GM12872 (cell line): Measurements from ENCODE around the gene TUBB2A.

Experiments used
- CTCF ChIP-seq: IDR thresholded peaks from 3 replicates; pipeline ENCODE4 v1.5.1; 2011; ENCODE audit warnings: low read depth, mild to moderate bottlenecking, low read length, moderate library complexity; ENCODE audit not compliant: insufficient read depth

The TUBB2A gene

GRCh38 chr6:3151691-3152090 is 5.7 kb downstream of the TUBB2A start:
- TF ChIP-seq CTCF, result no peak

GRCh38 chr6:3147914-3148757 is 9.2 kb downstream of the TUBB2A start:
- no peak for TF ChIP-seq CTCF

- TF ChIP-seq CTCF, result no peak
These were observed 12.8 kb downstream of the TUBB2A start for GRCh38 chr6:3144571-3144970.

- TF ChIP-seq CTCF, result no peak
These were observed 14.2 kb downstream of the TUBB2A start for GRCh38 chr6:3143158-3143557.

- no peak for TF ChIP-seq CTCF
These were observed 14.8 kb downstream of the TUBB2A start for GRCh38 chr6:3142536-3142935.

GRCh38 chr6:3140201-3140600 is 17.1 kb downstream of the TUBB2A start:
- no peak for TF ChIP-seq CTCF

- TF ChIP-seq CTCF, result 0 out of 3 replicates have a peak, but pooled peaks have one; percentile 2
These were observed 18.0 kb downstream of the TUBB2A start for GRCh38 chr6:3139090-3139903.
